ENCODE measurements around the gene PDE11A. TPM values are rescaled to one million over a fixed set of nuclear protein-coding genes. Genes with fewer than 3 reads are reported as not detected.

PDE11A gene
- total and polyA plus RNA-seq, 2 of the 8 experiments (the other 6 are each of a cell fraction or from before 2014, with no cell fraction given): 0.19 to 0.23 TPM

DNA sequence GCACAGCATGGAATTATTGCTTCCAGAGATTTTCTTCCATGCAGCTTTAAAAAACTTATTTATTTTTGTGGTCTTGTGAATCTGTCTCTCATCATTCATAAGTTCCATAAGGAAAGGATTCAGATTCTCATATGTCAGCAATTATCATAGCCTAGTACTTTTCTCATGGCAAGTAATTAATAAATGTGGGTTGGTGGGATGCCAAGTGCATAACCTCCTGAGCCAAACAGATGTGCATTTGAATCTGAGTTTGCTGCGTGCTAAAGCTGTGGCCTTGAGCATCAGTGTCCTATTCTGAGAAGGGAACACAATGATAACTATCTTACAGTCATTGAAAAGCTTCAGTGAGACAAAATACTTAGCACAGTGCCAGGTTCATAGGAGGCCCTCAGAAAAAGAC, 331.9 kb downstream of the PDE11A start (continued):
- TF ChIP-seq, protein P1, sequence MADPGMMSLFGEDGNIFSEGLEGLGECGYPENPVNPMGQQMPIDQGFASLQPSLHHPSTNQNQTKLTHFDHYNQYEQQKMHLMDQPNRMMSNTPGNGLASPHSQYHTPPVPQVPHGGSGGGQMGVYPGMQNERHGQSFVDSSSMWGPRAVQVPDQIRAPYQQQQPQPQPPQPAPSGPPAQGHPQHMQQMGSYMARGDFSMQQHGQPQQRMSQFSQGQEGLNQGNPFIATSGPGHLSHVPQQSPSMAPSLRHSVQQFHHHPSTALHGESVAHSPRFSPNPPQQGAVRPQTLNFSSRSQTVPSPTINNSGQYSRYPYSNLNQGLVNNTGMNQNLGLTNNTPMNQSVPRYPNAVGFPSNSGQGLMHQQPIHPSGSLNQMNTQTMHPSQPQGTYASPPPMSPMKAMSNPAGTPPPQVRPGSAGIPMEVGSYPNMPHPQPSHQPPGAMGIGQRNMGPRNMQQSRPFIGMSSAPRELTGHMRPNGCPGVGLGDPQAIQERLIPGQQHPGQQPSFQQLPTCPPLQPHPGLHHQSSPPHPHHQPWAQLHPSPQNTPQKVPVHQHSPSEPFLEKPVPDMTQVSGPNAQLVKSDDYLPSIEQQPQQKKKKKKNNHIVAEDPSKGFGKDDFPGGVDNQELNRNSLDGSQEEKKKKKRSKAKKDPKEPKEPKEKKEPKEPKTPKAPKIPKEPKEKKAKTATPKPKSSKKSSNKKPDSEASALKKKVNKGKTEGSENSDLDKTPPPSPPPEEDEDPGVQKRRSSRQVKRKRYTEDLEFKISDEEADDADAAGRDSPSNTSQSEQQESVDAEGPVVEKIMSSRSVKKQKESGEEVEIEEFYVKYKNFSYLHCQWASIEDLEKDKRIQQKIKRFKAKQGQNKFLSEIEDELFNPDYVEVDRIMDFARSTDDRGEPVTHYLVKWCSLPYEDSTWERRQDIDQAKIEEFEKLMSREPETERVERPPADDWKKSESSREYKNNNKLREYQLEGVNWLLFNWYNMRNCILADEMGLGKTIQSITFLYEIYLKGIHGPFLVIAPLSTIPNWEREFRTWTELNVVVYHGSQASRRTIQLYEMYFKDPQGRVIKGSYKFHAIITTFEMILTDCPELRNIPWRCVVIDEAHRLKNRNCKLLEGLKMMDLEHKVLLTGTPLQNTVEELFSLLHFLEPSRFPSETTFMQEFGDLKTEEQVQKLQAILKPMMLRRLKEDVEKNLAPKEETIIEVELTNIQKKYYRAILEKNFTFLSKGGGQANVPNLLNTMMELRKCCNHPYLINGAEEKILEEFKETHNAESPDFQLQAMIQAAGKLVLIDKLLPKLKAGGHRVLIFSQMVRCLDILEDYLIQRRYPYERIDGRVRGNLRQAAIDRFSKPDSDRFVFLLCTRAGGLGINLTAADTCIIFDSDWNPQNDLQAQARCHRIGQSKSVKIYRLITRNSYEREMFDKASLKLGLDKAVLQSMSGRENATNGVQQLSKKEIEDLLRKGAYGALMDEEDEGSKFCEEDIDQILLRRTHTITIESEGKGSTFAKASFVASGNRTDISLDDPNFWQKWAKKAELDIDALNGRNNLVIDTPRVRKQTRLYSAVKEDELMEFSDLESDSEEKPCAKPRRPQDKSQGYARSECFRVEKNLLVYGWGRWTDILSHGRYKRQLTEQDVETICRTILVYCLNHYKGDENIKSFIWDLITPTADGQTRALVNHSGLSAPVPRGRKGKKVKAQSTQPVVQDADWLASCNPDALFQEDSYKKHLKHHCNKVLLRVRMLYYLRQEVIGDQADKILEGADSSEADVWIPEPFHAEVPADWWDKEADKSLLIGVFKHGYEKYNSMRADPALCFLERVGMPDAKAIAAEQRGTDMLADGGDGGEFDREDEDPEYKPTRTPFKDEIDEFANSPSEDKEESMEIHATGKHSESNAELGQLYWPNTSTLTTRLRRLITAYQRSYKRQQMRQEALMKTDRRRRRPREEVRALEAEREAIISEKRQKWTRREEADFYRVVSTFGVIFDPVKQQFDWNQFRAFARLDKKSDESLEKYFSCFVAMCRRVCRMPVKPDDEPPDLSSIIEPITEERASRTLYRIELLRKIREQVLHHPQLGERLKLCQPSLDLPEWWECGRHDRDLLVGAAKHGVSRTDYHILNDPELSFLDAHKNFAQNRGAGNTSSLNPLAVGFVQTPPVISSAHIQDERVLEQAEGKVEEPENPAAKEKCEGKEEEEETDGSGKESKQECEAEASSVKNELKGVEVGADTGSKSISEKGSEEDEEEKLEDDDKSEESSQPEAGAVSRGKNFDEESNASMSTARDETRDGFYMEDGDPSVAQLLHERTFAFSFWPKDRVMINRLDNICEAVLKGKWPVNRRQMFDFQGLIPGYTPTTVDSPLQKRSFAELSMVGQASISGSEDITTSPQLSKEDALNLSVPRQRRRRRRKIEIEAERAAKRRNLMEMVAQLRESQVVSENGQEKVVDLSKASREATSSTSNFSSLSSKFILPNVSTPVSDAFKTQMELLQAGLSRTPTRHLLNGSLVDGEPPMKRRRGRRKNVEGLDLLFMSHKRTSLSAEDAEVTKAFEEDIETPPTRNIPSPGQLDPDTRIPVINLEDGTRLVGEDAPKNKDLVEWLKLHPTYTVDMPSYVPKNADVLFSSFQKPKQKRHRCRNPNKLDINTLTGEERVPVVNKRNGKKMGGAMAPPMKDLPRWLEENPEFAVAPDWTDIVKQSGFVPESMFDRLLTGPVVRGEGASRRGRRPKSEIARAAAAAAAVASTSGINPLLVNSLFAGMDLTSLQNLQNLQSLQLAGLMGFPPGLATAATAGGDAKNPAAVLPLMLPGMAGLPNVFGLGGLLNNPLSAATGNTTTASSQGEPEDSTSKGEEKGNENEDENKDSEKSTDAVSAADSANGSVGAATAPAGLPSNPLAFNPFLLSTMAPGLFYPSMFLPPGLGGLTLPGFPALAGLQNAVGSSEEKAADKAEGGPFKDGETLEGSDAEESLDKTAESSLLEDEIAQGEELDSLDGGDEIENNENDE (IDR thresholded peaks at IDR 0.05; ENCODE audit: insufficient replicate concordance, low read length): no peak
- TF ChIP-seq SIN3A (conservative IDR thresholded peaks at IDR 0.05 in 1 of 2, IDR thresholded peaks at IDR 0.05 in 1 of 2; ENCODE audit: low read depth in 1 of 2, low read length in 2 of 2) (no peak), SIRT6 (IDR thresholded peaks at IDR 0.05; ENCODE audit: low read length) (no peak), ZNF274 (IDR thresholded peaks at IDR 0.05; ENCODE audit: borderline replicate concordance, extremely low read depth, low read length) (no peak), POLR2A (IDR thresholded peaks at IDR 0.05; ENCODE audit: control extremely low read depth in 1 of 2, low read depth in 2 of 2, low read length in 2 of 2) (no peak), JUND (IDR thresholded peaks at IDR 0.05; ENCODE audit: low read length) (no peak), HDAC6 (IDR thresholded peaks at IDR 0.05; ENCODE audit: low read depth, low read length) (no peak), YY1 (IDR thresholded peaks at IDR 0.05; ENCODE audit: low read depth, low read length) (no peak), RNF2 (IDR thresholded peaks at IDR 0.05; ENCODE audit: borderline replicate concordance, low read depth, low read length, missing control alignments, poor library complexity, severe bottlenecking) (no peak), BACH1 (IDR thresholded peaks at IDR 0.05; ENCODE audit: low read length) (no peak), FOSL1 (IDR thresholded peaks at IDR 0.05; ENCODE audit: insufficient read depth, low read depth, low read length) (no peak)
- TF ChIP-seq, protein P2, sequence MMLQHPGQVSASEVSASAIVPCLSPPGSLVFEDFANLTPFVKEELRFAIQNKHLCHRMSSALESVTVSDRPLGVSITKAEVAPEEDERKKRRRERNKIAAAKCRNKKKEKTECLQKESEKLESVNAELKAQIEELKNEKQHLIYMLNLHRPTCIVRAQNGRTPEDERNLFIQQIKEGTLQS (IDR thresholded peaks at IDR 0.05; ENCODE audit: insufficient read depth, low read depth, low read length): no peak

Measured in H1 (cell line).